Breast epithelium (tissue), 3 donors: Measurements from ENCODE around the gene GTPBP2.

Experiments
- POLR2AphosphoS5 ChIP-seq, 3 donors: sonication (generic); formaldehyde crosslinking; IDR thresholded peaks; one replicate each; pipeline ENCODE4 v1.6.1; 2017; ENCODE audit warnings: antibody characterized with exemption in 3 of 3
- TF ChIP-seq, protein P1 (sequence below), 3 donors: fragments of 450-650 bp; IDR thresholded peaks; one replicate each; pipeline ENCODE4 v1.5.1; 2016 to 2017; ENCODE audit warnings: antibody characterized with exemption in 3 of 3, mild to moderate bottlenecking in 3 of 3, moderate library complexity in 3 of 3

DNA sequence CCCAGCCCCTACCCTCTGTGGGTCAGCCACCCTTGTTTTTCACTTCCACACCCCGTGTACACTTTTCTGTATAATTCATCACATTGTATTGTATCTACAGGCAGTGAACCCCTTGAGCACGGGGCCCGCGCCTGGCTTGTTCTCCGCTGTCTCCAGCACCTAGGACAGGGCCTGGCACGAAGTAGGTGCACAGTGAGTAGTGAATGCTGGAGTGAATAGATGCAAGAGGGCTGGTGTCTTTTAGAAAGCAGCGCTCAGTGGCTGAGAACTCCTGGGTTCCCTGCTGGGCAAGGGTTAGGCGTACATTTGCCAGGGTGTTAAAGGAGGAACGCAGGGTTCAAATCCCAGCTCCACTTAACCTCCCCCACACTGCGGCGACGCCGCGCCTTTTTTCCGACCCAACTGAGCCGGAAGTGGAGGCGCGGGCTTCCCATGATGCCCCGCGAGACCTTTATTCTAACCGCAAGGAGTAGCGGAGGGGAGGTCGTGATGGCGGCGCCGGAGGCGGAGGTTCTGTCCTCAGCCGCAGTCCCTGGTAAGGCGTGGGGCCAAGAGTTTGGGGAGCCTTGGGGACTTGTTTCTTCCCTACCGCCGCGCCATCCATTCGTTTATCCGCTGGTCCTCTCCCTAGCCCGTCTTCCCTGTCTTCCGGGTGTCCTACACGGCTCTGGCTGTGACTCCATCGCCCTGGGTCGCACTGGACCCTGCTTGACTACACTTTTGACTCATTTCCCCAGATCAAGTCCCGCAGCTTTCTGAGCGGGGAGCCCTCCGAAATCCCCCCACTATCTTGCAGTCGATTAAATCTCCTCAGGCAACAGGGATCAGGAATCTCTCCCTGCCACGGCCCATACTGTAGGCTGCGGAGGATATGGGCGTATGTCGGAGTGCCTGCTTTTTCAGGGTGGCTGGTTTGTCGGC, 6.6 kb upstream of the GTPBP2 start, which contains the start of gene MAD2L1BP:
- peak; percentile 70 to 88 (median 74) for TF ChIP-seq POLR2AphosphoS5 (IDR thresholded peaks at IDR 0.05)
- TF ChIP-seq, protein P1, sequence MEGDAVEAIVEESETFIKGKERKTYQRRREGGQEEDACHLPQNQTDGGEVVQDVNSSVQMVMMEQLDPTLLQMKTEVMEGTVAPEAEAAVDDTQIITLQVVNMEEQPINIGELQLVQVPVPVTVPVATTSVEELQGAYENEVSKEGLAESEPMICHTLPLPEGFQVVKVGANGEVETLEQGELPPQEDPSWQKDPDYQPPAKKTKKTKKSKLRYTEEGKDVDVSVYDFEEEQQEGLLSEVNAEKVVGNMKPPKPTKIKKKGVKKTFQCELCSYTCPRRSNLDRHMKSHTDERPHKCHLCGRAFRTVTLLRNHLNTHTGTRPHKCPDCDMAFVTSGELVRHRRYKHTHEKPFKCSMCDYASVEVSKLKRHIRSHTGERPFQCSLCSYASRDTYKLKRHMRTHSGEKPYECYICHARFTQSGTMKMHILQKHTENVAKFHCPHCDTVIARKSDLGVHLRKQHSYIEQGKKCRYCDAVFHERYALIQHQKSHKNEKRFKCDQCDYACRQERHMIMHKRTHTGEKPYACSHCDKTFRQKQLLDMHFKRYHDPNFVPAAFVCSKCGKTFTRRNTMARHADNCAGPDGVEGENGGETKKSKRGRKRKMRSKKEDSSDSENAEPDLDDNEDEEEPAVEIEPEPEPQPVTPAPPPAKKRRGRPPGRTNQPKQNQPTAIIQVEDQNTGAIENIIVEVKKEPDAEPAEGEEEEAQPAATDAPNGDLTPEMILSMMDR (IDR thresholded peaks at IDR 0.05) = no peak
